Head of caudate nucleus (tissue), 42 donors: ENCODE results near the gene OTOA.
"Not testable (repeated sequence)": the region's sequence is repeated elsewhere in the genome, so short reads cannot be mapped to it uniquely, and the experiment has no call there.

Source experiments
- DNase-seq, 42 donors: peaks; one replicate each; pipeline versions ENCODE4 v3.0.0 to v3.0.0-alpha.2; 2020 to 2021; ENCODE audit warnings: mixed read lengths in 7 of 42
- intact Hi-C: fragments of 100-400 bp; cut with DNase I; formaldehyde crosslinking; loops from one replicate; pipeline ENCODE4 v1.15.0; 2022

The OTOA gene

GRCh38 chr16:21637032-21637968 is 26.5 kb upstream of the OTOA start:
- intact Hi-C loops: no loop called here
- DNase-seq: no peak

GRCh38 chr16:21638573-21638975 is 25.2 kb upstream of the OTOA start:
- DNase-seq: no peak
- intact Hi-C loops: no loop called here

GRCh38 chr16:21639493-21639892 is 24.3 kb upstream of the OTOA start:
- intact Hi-C loops: no loop called here
- DNase-seq: no peak

DNA sequence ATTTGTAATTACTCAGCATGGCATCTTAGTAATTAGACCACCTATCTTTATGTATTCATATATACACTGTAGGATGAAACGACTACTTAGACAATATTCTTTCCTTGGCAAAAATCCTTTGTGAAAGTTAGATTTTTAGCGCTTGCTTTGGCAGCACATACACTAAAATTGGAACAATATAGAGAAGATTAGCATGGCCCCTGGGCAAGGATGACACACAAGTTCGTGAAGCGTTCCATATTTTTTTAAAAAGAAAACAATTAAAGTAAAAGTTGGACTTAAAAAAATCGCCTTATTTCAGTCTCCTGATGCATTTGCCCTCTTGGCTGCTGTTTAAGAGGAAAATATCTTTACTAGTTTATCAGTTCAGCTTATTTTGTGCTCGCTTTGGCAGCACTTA is 21.9 kb upstream of the OTOA start:
- intact Hi-C loops: no loop called here
- peak in 1 of 42 donors; percentile 22 for DNase-seq

DNA sequence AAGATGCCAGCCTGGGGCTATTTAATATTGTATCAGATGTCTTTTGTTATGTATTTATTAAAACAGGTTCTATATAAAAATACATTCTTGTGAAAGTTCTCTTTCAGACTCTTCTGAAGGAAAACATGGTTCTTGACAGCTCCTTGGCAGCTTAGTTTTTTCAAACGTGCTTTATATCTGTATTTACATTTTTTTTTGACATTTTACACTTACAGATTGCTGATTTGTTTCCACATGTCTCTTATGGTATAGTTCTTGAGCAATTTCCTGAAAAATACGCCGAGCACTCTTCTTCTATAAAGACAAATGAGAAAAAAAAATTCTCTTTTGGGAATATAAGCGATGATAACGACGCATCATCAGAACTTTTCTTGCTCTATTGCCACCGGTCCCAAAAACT is 20.9 kb upstream of the OTOA start:
- intact Hi-C loops: no loop called here
- DNase-seq: no peak

GRCh38 chr16:21643785-21644184 is 20.0 kb upstream of the OTOA start:
- intact Hi-C loops: no loop called here
- peak in 1 of 42 donors; percentile 1 for DNase-seq

DNA sequence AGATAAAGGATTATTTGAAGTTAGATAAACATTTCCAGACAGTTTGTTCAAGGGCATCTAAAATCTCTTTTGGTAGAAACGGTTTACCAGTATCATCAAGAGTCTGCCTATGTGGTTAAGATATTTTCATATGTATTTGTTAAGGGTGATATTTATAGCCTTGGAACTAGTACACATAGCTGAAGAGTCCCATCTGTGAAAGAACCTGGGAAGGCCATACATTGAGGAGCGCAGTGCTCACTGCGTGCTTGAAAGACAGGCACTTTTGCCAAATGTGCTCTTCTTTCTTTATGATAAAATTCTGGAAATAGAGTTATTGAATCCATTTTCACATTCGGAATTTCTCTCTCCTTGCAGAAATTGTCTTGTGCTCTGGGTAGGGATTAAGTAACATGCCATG is 19.1 kb upstream of the OTOA start:
- no peak for DNase-seq
- intact Hi-C loops: no loop called here

DNA sequence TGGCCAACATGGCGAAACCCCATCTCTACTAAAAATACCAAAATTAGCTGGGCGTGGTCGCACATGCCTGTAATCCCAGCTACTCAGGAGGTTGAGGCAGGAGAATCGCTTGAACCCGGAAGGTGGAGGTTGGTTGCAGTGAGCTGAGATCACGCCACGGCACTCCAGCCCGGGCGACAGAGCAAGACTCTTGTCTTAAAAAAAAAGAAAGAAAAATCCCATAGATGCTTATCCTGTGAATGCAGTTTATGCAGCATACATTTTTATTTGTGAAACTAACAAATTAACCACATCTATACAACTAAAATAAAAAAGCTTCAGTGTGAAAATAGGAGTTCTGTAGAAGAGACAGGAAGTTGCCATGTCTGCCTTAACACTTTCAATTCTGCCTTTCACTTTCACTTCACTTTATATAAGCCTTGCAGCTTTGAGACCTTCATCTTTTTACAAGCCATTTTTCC is 18.5 kb upstream of the OTOA start:
- intact Hi-C loops: no loop called here
- DNase-seq: peak in 1 of 42 donors; percentile 34

DNA sequence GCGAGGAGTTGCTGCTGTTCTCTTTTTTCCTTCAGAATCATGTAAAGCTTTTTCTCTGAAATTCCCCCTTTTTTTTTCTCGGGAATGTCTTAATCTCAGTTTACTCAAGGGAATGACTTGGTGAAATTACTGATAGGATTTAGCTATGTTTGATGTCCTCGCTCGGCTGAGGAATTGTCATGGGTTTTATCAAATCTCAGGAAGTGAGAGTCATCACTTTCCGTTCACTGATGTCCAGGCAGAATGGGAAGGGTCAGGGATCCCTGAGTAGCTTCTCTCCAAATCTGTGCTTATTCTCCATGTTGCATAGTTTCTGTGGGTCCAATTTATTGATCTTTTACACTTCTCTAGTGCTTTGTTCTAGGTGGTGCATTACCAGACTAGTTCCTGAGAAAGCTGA is 17.7 kb upstream of the OTOA start:
- intact Hi-C loops: no loop called here
- DNase-seq: peak in 1 of 42 donors; percentile 37

- peak in 1 of 42 donors; percentile 34 for DNase-seq
- intact Hi-C loops: no loop called here
These were observed 16.8 kb upstream of the OTOA start for GRCh38 chr16:21646721-21647561.

DNA sequence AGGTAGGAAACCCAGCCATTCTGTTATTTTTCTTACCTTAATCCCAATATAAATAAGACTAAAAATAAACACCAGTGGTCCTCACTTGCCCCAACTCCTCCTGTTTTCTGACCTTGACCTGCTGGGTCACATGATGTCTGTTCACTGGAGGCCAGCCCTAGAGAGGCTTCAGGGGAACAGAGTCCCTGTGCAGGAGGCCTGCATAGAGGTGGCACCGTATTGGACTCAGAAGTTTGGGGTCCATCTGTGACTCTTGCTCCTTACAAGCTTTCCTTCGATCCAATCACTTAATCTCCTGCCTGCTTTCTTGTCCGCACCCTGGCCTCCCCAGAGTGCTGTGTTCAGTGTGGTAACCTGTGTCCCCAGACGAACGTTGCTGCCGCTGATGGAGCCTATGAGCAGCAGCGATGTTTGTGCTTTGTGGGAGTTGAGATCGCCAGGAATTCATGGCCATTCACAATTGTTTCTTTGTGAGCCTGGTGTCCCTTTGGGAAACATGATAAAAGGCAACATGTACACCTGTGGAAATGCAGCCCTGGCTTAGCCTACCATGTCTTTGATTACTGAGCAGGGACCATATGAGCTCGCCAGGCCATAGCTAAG is 16.1 kb upstream of the OTOA start:
- peak in 1 of 42 donors; percentile 39 for DNase-seq
- intact Hi-C loops: no loop called here

DNA sequence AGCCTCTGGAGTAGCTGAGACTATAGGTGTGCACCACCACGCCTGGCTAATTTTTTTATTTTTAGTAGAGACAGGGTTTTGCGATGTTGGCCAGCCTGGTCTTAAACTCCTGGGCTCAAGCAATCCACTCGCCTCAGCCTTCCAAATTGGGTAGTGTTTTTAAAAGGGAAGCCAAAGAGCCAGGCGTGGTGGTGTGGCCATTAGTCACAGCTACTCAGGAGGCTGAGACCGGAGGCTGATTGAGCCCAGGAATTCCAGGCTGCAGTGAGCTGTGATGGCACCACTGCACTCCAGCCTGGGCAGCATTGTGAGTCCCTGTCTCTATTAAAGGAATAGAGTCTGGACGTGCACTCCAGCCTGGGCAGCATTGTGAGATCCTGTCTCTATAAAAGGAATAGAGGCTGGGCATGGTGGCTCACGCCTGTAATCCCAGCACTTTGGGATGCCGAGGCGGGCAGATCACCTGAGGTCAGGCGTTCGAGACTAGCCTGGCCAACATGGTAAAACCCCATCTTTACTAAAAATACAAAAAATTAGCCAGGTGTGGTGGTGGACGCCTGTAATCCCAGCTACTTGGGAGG is 13.9 kb upstream of the OTOA start:
- intact Hi-C loops, DNase-seq: not testable (repeated sequence)

DNA sequence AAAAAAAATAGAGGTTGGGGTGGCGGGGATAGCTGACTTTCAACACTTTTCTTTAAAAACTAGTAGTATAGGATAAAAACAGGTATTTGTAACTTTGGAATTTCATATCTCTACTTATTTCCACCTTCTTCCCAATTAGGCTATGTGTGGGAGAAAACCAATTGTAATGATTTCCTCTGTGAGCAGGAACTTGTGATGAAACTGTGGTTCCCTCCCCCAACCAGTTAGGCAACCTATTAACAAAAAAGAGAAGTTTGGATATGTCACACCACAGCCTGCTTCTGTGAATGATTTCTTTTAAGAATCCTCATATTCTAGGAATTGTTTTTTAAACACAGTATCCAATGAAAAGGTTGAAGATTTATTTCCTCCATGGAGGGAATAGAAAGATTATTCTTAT is 13.2 kb upstream of the OTOA start:
- intact Hi-C loops: no loop called here
- peak in 17 of 42 donors; percentile 14 to 69 (median 47) for DNase-seq

GRCh38 chr16:21651515-21651914 is 12.3 kb upstream of the OTOA start:
- DNase-seq: no peak
- intact Hi-C loops: no loop called here

DNA sequence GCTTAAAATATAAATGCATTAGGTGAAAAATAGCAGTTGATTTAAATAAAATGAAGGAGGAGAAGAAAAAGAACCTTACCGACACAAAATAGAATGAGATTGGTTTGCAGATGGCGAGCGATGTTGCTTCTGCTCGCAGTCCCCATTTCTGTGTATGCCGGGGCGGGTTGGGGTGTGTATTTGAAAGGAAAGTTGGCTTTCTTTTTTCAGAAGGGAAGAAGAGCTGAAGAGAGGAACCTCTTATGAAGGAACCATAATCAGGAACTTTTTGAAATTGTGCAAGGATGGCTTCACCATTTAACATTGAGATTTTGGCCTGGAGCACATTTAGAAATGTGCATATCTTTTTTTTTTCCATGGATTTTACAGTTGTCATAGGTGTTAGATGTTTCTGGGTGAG is 11.3 kb upstream of the OTOA start, which contains the start of gene IGSF6:
TSS of gene IGSF6 (minus strand) at position 156 of the 400 bp plus-strand sequence. CDS start at position 146, 10 bp downstream.
- intact Hi-C loops: no loop called here
- DNase-seq: no peak

DNA sequence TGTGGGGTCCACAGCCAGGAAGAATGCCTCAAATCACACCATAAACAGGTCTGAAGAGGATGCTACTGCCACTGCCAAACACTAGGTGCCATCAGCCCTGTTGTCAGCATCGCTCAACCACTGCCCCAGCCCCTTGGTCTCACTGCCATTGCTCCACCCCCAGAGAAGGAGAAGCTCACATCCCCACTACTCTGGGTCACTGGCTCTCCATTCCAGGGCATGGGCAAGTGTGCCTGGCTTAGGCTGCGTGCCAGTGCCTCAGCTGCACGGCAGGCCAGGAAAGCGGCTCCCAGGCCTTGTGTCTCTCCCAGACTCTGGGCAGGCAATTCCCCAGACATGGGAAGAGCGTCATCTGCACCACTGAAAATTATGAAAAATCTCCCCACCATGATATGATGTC is 10.2 kb upstream of the OTOA start:
- intact Hi-C loops: no loop called here
- DNase-seq: peak in 2 of 42 donors; percentile 9 to 42

- peak in 1 of 42 donors; percentile 21 for DNase-seq
- intact Hi-C loops: no loop called here
These were observed 9.3 kb upstream of the OTOA start for GRCh38 chr16:21654466-21654865.

DNA sequence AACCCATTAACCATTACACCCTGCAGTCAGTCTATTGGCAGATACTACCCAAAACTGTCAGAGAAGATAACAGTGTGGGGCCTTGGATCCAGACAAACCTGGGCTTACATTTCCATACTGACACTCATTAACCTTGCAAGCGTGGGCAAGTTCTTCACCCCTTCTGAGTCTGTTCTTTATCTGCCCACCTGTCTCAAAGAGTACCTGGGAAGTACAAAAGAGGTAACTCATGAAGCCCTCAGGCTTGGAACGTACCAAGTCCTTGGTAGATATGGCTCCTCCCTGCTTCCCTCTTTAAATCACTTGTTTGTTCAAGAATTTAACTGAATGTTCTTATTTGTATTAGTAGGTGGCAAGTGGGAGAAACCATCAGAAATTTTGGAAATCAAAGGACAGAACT is 8.9 kb upstream of the OTOA start:
- intact Hi-C loops: loop anchor here (5.0 kb wide), 1 partner anchor 52 kb away; no protein-coding TSS in a partner anchor
- DNase-seq: peak in 3 of 42 donors; percentile 26 to 40 (median 27)
